Astrocyte (in vitro differentiated cells and primary cell): ENCODE data around the gene MCF2L2.

ENCODE experiments used
- EZH2 ChIP-seq: IDR thresholded peaks from 2 replicates; pipeline ENCODE4 v1.6.1; 2012; ENCODE audit warnings: mild to moderate bottlenecking, low read length, inconsistent platforms; ENCODE audit not compliant: insufficient read depth
- TF ChIP-seq, protein P1 (sequence below): IDR thresholded peaks from 2 replicates; pipeline ENCODE4 v1.5.1; 2011; ENCODE audit warnings: low read depth, mild to moderate bottlenecking, inconsistent platforms, low read length, moderate library complexity; ENCODE audit not compliant: insufficient read depth

DNA sequence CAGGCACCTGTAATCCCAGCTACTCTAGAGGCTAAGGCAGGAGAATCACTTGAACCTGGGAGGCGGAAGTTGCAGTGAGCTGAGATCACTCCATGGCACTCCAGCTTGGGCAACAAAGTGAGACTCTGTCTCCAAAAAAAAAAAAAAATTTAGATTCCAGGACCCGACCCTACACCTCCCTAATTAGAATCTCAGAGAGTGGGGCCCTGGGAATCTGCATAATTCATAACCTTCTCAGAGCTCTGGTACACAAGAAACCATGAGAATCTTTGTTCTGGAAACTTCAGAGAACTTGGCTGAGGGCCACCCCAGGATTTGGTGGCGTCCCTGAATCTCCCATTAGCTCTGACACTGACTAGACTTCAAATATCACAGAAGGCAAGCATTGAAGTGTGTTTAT is 143.8 kb downstream of the MCF2L2 start:
- TF ChIP-seq, protein P1, sequence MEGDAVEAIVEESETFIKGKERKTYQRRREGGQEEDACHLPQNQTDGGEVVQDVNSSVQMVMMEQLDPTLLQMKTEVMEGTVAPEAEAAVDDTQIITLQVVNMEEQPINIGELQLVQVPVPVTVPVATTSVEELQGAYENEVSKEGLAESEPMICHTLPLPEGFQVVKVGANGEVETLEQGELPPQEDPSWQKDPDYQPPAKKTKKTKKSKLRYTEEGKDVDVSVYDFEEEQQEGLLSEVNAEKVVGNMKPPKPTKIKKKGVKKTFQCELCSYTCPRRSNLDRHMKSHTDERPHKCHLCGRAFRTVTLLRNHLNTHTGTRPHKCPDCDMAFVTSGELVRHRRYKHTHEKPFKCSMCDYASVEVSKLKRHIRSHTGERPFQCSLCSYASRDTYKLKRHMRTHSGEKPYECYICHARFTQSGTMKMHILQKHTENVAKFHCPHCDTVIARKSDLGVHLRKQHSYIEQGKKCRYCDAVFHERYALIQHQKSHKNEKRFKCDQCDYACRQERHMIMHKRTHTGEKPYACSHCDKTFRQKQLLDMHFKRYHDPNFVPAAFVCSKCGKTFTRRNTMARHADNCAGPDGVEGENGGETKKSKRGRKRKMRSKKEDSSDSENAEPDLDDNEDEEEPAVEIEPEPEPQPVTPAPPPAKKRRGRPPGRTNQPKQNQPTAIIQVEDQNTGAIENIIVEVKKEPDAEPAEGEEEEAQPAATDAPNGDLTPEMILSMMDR, result no peak
- no peak for TF ChIP-seq EZH2
